GM19455 (cell line): ENCODE results near the gene UMPS.

ENCODE experiments used
- ATAC-seq: cut with Tn5 transposase; IDR thresholded peaks from one replicate; pipeline ENCODE4 v1.9.1; 2021; ENCODE audit not compliant: unreplicated experiment

Gene UMPS

GRCh38 chr3:124763206-124763605 lies 33.0 kb downstream of the UMPS start:
- no peak for ATAC-seq

GRCh38 chr3:124763644-124764358 lies 33.5 kb downstream of the UMPS start:
- no peak for ATAC-seq

GRCh38 chr3:124764746-124765145 lies 34.5 kb downstream of the UMPS start:
- no peak for ATAC-seq

- ATAC-seq: no peak
Observed at GRCh38 chr3:124765197-124765840, 35.1 kb downstream of the UMPS start.

GRCh38 chr3:124766113-124767095 lies 36.2 kb downstream of the UMPS start:
- no peak for ATAC-seq

- no peak for ATAC-seq
Observed at GRCh38 chr3:124767264-124767663, 37.0 kb downstream of the UMPS start.

GRCh38 chr3:124767691-124768090 lies 37.4 kb downstream of the UMPS start:
- no peak for ATAC-seq

- no peak for ATAC-seq
Observed at GRCh38 chr3:124768812-124769211, 38.6 kb downstream of the UMPS start.

- no peak for ATAC-seq
Observed at GRCh38 chr3:124769462-124769861, 39.2 kb downstream of the UMPS start.

GRCh38 chr3:124770336-124771082 lies 40.3 kb downstream of the UMPS start:
- no peak for ATAC-seq

GRCh38 chr3:124771083-124771445 lies 40.8 kb downstream of the UMPS start:
- no peak for ATAC-seq

- ATAC-seq: no peak
Observed at GRCh38 chr3:124772081-124772831, 42.0 kb downstream of the UMPS start.

- ATAC-seq: no peak
Observed at GRCh38 chr3:124773351-124774326, 43.4 kb downstream of the UMPS start.

GRCh38 chr3:124774327-124774718 lies 44.1 kb downstream of the UMPS start:
- no peak for ATAC-seq

GRCh38 chr3:124774841-124775402 lies 44.7 kb downstream of the UMPS start:
- no peak for ATAC-seq

GRCh38 chr3:124775877-124776276 lies 45.6 kb downstream of the UMPS start:
- no peak for ATAC-seq

- ATAC-seq: no peak
Observed at GRCh38 chr3:124776856-124777255, 46.6 kb downstream of the UMPS start.

GRCh38 chr3:124777762-124778470 lies 47.7 kb downstream of the UMPS start:
- ATAC-seq: no peak
